Measurements from ENCODE around the gene MAPK8IP3.

Gene MAPK8IP3

GRCh38 chr16:1678500-1679098 lies 27.4 kb upstream of the MAPK8IP3 start:
- peak; percentile 28 for DNase-seq (ENCODE audit: low spot score)

- DNase-seq (ENCODE audit: low spot score) = no peak
Observed at GRCh38 chr16:1680361-1680760, 25.6 kb upstream of the MAPK8IP3 start.

GRCh38 chr16:1681032-1681431 lies 25.0 kb upstream of the MAPK8IP3 start:
- no peak for DNase-seq (ENCODE audit: low spot score)

GRCh38 chr16:1687427-1688316 lies 18.3 kb upstream of the MAPK8IP3 start:
- no peak for DNase-seq (ENCODE audit: low spot score)

GRCh38 chr16:1688807-1689560 lies 17.0 kb upstream of the MAPK8IP3 start:
- DNase-seq (ENCODE audit: low spot score) = no peak

GRCh38 chr16:1689853-1690252 lies 16.1 kb upstream of the MAPK8IP3 start:
- no peak for DNase-seq (ENCODE audit: low spot score)

- DNase-seq (ENCODE audit: low spot score) = no peak
Observed at GRCh38 chr16:1690810-1691209, 15.2 kb upstream of the MAPK8IP3 start.

- no peak for DNase-seq (ENCODE audit: low spot score)
Observed at GRCh38 chr16:1691276-1691675, 14.7 kb upstream of the MAPK8IP3 start.

GRCh38 chr16:1691956-1692355 lies 14.0 kb upstream of the MAPK8IP3 start:
- DNase-seq (ENCODE audit: low spot score) = no peak

GRCh38 chr16:1696863-1697262 lies 9.1 kb upstream of the MAPK8IP3 start:
- DNase-seq (ENCODE audit: low spot score) = no peak

- DNase-seq (ENCODE audit: low spot score) = no peak
Observed at GRCh38 chr16:1698680-1699079, 7.3 kb upstream of the MAPK8IP3 start.

- no peak for DNase-seq (ENCODE audit: low spot score)
Observed at GRCh38 chr16:1700246-1700645, 5.7 kb upstream of the MAPK8IP3 start.

- DNase-seq (ENCODE audit: low spot score) = no peak
Observed at GRCh38 chr16:1701216-1701878, 4.6 kb upstream of the MAPK8IP3 start.

GRCh38 chr16:1705324-1705687 lies 689 bp upstream of the MAPK8IP3 start:
- DNase-seq (ENCODE audit: low spot score) = peak; percentile 27

GRCh38 chr16:1706386-1707192 lies 594 bp downstream of the MAPK8IP3 start:
- peak; percentile 16 for DNase-seq (ENCODE audit: low spot score)

- DNase-seq (ENCODE audit: low spot score) = peak; percentile 21
Observed at GRCh38 chr16:1707193-1707790, 1.3 kb downstream of the MAPK8IP3 start.

- DNase-seq (ENCODE audit: low spot score) = no peak
Observed at GRCh38 chr16:1708083-1708767, 2.2 kb downstream of the MAPK8IP3 start.

- no peak for DNase-seq (ENCODE audit: low spot score)
Observed at GRCh38 chr16:1708768-1709180, 2.8 kb downstream of the MAPK8IP3 start.

- no peak for DNase-seq (ENCODE audit: low spot score)
Observed at GRCh38 chr16:1709356-1709755, 3.4 kb downstream of the MAPK8IP3 start.

- DNase-seq (ENCODE audit: low spot score) = no peak
Observed at GRCh38 chr16:1710811-1711507, 5.0 kb downstream of the MAPK8IP3 start.

Data from activated CD4-positive, alpha-beta T cell treated with anti-CD3 and anti-CD28 coated beads, Interleukin-2, Interleukin-4, amounts not matched to agents 100 ng/mL and 50 ng/mL, durations not matched to agents 16 hours and 8 hours (primary cell).